GM21381 (cell line): Measurements from ENCODE around the gene MAPKAP1.
"Not testable (repeated sequence)": the region's sequence is repeated elsewhere in the genome, so short reads cannot be mapped to it uniquely, and the experiment has no call there.

Experiments
- ATAC-seq: cut with Tn5 transposase; IDR thresholded peaks from one replicate; pipeline ENCODE4 v1.9.1; 2021; ENCODE audit warnings: mild to moderate bottlenecking, moderate library complexity; ENCODE audit not compliant: unreplicated experiment

Gene MAPKAP1

GRCh38 chr9:125732562-125732961 lies 25.6 kb upstream of the MAPKAP1 start:
- ATAC-seq: no peak

- no peak for ATAC-seq
Measured at GRCh38 chr9:125730168-125730567, 23.2 kb upstream of the MAPKAP1 start.

- no peak for ATAC-seq
Measured at GRCh38 chr9:125726456-125727132, 19.6 kb upstream of the MAPKAP1 start.

GRCh38 chr9:125707472-125707804 lies 430 bp upstream of the MAPKAP1 start:
- ATAC-seq: peak; percentile 24

- ATAC-seq: no peak
Measured at GRCh38 chr9:125705893-125706292, 1.1 kb downstream of the MAPKAP1 start.

GRCh38 chr9:125703662-125704061 lies 3.3 kb downstream of the MAPKAP1 start:
- ATAC-seq: no peak

- ATAC-seq: peak; percentile 33
Measured at GRCh38 chr9:125701351-125701750, 5.7 kb downstream of the MAPKAP1 start.

- ATAC-seq: peak; percentile 78
Measured at GRCh38 chr9:125700791-125701190, 6.2 kb downstream of the MAPKAP1 start.

- ATAC-seq: no peak
Measured at GRCh38 chr9:125699870-125700269, 7.1 kb downstream of the MAPKAP1 start.

- no peak for ATAC-seq
Measured at GRCh38 chr9:125696106-125696647, 10.8 kb downstream of the MAPKAP1 start.

GRCh38 chr9:125695548-125695947 lies 11.5 kb downstream of the MAPKAP1 start:
- ATAC-seq: not testable (repeated sequence)

GRCh38 chr9:125694478-125694877 lies 12.5 kb downstream of the MAPKAP1 start:
- no peak for ATAC-seq

- ATAC-seq: not testable (repeated sequence)
Measured at GRCh38 chr9:125693492-125693891, 13.5 kb downstream of the MAPKAP1 start.

GRCh38 chr9:125691869-125692268 lies 15.1 kb downstream of the MAPKAP1 start:
- ATAC-seq: no peak

- ATAC-seq: no peak
Measured at GRCh38 chr9:125690679-125691078, 16.3 kb downstream of the MAPKAP1 start.

- ATAC-seq: no peak
Measured at GRCh38 chr9:125687163-125687863, 19.7 kb downstream of the MAPKAP1 start.

- ATAC-seq: no peak
Measured at GRCh38 chr9:125685167-125685566, 21.8 kb downstream of the MAPKAP1 start.

GRCh38 chr9:125683486-125683885 lies 23.5 kb downstream of the MAPKAP1 start:
- ATAC-seq: no peak

- ATAC-seq: no peak
Measured at GRCh38 chr9:125682340-125682739, 24.7 kb downstream of the MAPKAP1 start.

- no peak for ATAC-seq
Measured at GRCh38 chr9:125681657-125682056, 25.4 kb downstream of the MAPKAP1 start.

GRCh38 chr9:125681086-125681622 lies 25.9 kb downstream of the MAPKAP1 start:
- no peak for ATAC-seq

- no peak for ATAC-seq
Measured at GRCh38 chr9:125680445-125680844, 26.6 kb downstream of the MAPKAP1 start.
